Stimulated activated naive B cell treated with anti-CD40 and anti-IgM and Interleukin-4, amounts not matched to agents 10 μg/mL and 1 μg/mL and 100 μg/mL, for 72 hours (primary cell): Measurements from ENCODE around the gene LGR6.

Source experiments
- ATAC-seq, 2 donors: fragments of 150-1000 bp; cut with Tn5 transposase; replicated peaks; 2 replicates each; pipeline ENCODE4 v1.10.0; 2021; ENCODE audit warnings: moderate library complexity in 1 of 2
- DNase-seq: peaks from one replicate; pipeline ENCODE4 v3.0.0; 2021
- H3K27ac Mint-ChIP-seq: one replicate; pipeline ENCODE4 v1.8.0; 2022; ENCODE audit warnings: mild to moderate bottlenecking, mixed read lengths
- H3K27me3 Mint-ChIP-seq, 2 donors: one replicate each; pipeline ENCODE4 v1.8.0; 2022; ENCODE audit warnings: mixed read lengths in 2 of 2
- H3K36me3 Mint-ChIP-seq, 2 donors: one replicate each; pipeline ENCODE4 v1.8.0; 2022; ENCODE audit warnings: mixed read lengths in 2 of 2, mild to moderate bottlenecking in 1 of 2
- H3K4me1 Mint-ChIP-seq, 2 donors: one replicate each; pipeline ENCODE4 v1.8.0; 2022; ENCODE audit warnings: mixed read lengths in 2 of 2, mild to moderate bottlenecking in 1 of 2
- H3K4me3 Mint-ChIP-seq, 2 donors: one replicate each; pipeline ENCODE4 v1.8.0; 2022; ENCODE audit warnings: mild to moderate bottlenecking in 2 of 2, mixed read lengths in 2 of 2, moderate library complexity in 1 of 2
- H3K9me3 Mint-ChIP-seq, 2 donors: one replicate each; pipeline ENCODE4 v1.8.0; 2022; ENCODE audit warnings: mixed read lengths in 2 of 2, mild to moderate bottlenecking in 1 of 2

The LGR6 gene

GRCh38 chr1:202207292-202207691, 13.7 kb downstream of the LGR6 start:
- Mint-ChIP-seq H3K4me1 (no peaks in the 10 kb centered on the region), H3K4me3 (no peak overlapping the region), H3K36me3 (no peaks in the 10 kb centered on the region), H3K27ac (no peak overlapping the region), H3K9me3 (no peaks in the 10 kb centered on the region), H3K27me3 (peaks cover 22 to 34% of the 10 kb centered on the region in 2 donors)
- DNase-seq: no peak
- no peak for ATAC-seq

- peaks cover 33 to 45% of the 10 kb centered on the region in 2 donors for H3K27me3 Mint-ChIP-seq
- DNase-seq (no peak), ATAC-seq (no peak)
- no peaks in the 10 kb centered on the region for H3K36me3 Mint-ChIP-seq
- H3K4me3 Mint-ChIP-seq: no peak overlapping the region
- peaks cover 0 to 2% of the 10 kb centered on the region in 2 donors for H3K4me1 Mint-ChIP-seq
- no peak overlapping the region for H3K27ac Mint-ChIP-seq
- no peaks in the 10 kb centered on the region for H3K9me3 Mint-ChIP-seq
These were observed 14.8 kb downstream of the LGR6 start for GRCh38 chr1:202208351-202208857.

- H3K4me3 Mint-ChIP-seq: no peak overlapping the region
- H3K9me3 Mint-ChIP-seq: no peaks in the 10 kb centered on the region
- H3K4me1 Mint-ChIP-seq: peaks cover 6 to 9% of the 10 kb centered on the region in 2 donors
- peaks cover 49 to 64% of the 10 kb centered on the region in 2 donors for H3K27me3 Mint-ChIP-seq
- ATAC-seq (no peak), DNase-seq (no peak)
- no peak overlapping the region for H3K27ac Mint-ChIP-seq
- no peaks in the 10 kb centered on the region for H3K36me3 Mint-ChIP-seq
These were observed 16.8 kb downstream of the LGR6 start for GRCh38 chr1:202210385-202210784.

- Mint-ChIP-seq H3K4me1 (peaks cover 6 to 9% of the 10 kb centered on the region in 2 donors), H3K27me3 (peaks cover 54 to 69% of the 10 kb centered on the region in 2 donors), H3K27ac (no peak overlapping the region), H3K9me3 (no peaks in the 10 kb centered on the region), H3K4me3 (no peak overlapping the region), H3K36me3 (no peaks in the 10 kb centered on the region)
- DNase-seq (no peak), ATAC-seq (no peak)
These were observed 17.4 kb downstream of the LGR6 start for GRCh38 chr1:202210969-202211368.

DNA sequence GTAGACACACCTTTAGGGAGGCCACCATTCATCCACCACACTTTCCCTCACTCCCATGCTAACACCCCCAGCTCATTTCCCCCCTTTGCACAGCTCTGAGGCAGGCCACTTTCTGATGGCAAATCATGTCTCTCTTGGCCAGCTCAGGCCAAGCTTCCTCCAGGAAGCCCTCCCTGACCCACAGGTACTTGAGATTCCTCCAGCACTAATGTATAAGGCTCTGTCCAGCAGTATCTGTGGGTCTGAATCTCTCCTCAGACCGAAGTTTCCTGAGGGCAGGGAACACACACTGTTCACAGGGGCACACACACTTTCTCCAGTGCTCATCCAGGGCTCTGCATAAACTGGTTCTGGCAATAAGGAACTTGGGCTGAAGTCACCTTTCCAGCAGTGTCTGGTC, 19.2 kb downstream of the LGR6 start:
- Mint-ChIP-seq H3K36me3 (no peaks in the 10 kb centered on the region), H3K27ac (no peak overlapping the region), H3K27me3 (peaks cover 64 to 87% of the 10 kb centered on the region in 2 donors)

GRCh38 chr1:202213361-202214088, 19.9 kb downstream of the LGR6 start:
- Mint-ChIP-seq H3K27me3 (peaks cover 62 to 83% of the 10 kb centered on the region in 2 donors), H3K4me3 (peak overlapping the region; percentile 44 to 50), H3K27ac (no peak overlapping the region)

More for the DNA sequence above, 19.2 kb downstream of the LGR6 start:
- ATAC-seq: no peak
- Mint-ChIP-seq H3K4me3 (no peak overlapping the region), H3K9me3 (no peaks in the 10 kb centered on the region), H3K4me1 (peaks cover 6 to 9% of the 10 kb centered on the region in 2 donors)
- no peak for DNase-seq

DNA sequence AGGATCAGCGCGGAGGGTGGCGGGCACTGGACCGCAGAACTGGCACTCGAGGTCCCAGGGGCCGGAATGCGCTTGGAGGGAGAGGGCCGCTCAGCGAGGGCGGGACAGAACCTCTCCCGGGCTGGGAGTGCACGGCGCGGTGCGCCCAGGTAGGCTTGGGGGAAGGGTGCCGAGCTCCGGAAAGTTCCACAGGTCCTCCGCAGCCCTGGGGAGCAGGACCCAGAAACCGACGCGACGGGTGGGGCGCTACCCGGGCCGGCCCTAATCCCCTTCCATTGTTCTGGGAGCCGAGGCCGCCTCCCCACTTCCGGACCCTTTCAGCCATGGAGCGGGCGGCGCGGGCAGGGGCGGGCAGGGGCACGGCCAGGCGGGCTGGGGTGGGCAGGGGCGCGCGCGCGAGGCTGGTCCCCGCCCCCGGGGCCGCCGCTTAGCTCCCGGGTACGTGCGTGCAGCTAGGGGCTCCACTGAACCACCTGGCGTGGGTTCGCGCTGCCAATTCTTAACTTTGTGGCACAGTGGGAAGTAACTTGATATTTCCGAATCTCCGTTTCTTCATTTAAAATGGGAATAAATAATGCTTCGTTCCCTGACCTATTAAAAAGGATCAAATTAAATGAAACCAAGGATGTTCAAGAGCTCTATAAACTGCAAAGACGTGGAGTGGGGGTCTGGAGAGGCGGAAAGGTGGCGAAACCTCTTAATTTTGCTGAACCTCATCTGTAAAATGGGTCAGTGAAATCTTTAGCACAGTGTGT, 20.7 kb downstream of the LGR6 start:
- no peaks in the 10 kb centered on the region for H3K9me3 Mint-ChIP-seq
- ATAC-seq (peak in 1 of 2 donors; percentile 31), DNase-seq (no peak)
- H3K4me3 Mint-ChIP-seq: peak overlapping the region in 1 of 2 donors; percentile 44
- no peaks in the 10 kb centered on the region for H3K36me3 Mint-ChIP-seq
- H3K27ac Mint-ChIP-seq: no peak overlapping the region
- peaks cover 67 to 83% of the 10 kb centered on the region in 2 donors for H3K27me3 Mint-ChIP-seq
- peaks cover 6 to 9% of the 10 kb centered on the region in 2 donors for H3K4me1 Mint-ChIP-seq

More at GRCh38 chr1:202213361-202214088, 19.9 kb downstream of the LGR6 start:
- Mint-ChIP-seq H3K4me1 (peaks cover 6 to 9% of the 10 kb centered on the region in 2 donors), H3K9me3 (no peaks in the 10 kb centered on the region), H3K36me3 (no peaks in the 10 kb centered on the region)
- DNase-seq (no peak), ATAC-seq (peak in 1 of 2 donors; percentile 29)

GRCh38 chr1:202215472-202216130, 22.0 kb downstream of the LGR6 start:
- Mint-ChIP-seq H3K36me3 (no peaks in the 10 kb centered on the region), H3K27me3 (peaks cover 62 to 78% of the 10 kb centered on the region in 2 donors), H3K4me3 (no peak overlapping the region), H3K4me1 (peaks cover 6 to 9% of the 10 kb centered on the region in 2 donors), H3K9me3 (no peaks in the 10 kb centered on the region), H3K27ac (no peak overlapping the region)
- ATAC-seq: no peak
- DNase-seq: no peak

GRCh38 chr1:202216691-202217090, 23.1 kb downstream of the LGR6 start:
- ATAC-seq (no peak), DNase-seq (no peak)
- Mint-ChIP-seq H3K4me1 (peaks cover 6 to 9% of the 10 kb centered on the region in 2 donors), H3K9me3 (no peaks in the 10 kb centered on the region), H3K27ac (no peak overlapping the region), H3K36me3 (no peaks in the 10 kb centered on the region), H3K4me3 (no peak overlapping the region), H3K27me3 (peaks cover 61 to 78% of the 10 kb centered on the region in 2 donors)

DNA sequence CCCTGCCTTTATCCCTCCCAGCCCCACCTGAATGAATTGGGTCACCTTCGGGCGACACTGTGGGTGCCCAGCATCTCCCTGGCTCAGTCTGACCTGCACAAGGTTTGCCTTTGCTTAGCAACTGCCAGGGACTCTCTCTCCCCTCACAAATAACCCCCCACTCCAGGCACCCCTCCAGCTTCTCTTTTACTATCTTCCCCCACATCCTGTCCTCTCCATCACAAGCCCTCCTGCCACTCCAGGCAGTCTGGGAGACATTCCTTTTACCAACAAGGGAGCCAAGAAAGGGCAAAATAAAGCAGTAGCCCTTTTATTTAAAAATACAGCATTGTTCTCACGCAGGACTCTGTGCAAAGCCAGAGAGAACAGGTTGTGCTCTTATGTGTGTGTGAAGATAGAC, 23.9 kb downstream of the LGR6 start:
- no peaks in the 10 kb centered on the region for H3K9me3 Mint-ChIP-seq
- DNase-seq: no peak
- peaks cover 6 to 9% of the 10 kb centered on the region in 2 donors for H3K4me1 Mint-ChIP-seq
- H3K27ac Mint-ChIP-seq: no peak overlapping the region
- ATAC-seq: no peak
- no peaks in the 10 kb centered on the region for H3K36me3 Mint-ChIP-seq
- peaks cover 57 to 74% of the 10 kb centered on the region in 2 donors for H3K27me3 Mint-ChIP-seq
- no peak overlapping the region for H3K4me3 Mint-ChIP-seq

- H3K36me3 Mint-ChIP-seq: no peaks in the 10 kb centered on the region
- no peak for DNase-seq
- H3K27me3 Mint-ChIP-seq: peaks cover 53 to 70% of the 10 kb centered on the region in 2 donors
- H3K4me3 Mint-ChIP-seq: no peak overlapping the region
- no peaks in the 10 kb centered on the region for H3K9me3 Mint-ChIP-seq
- ATAC-seq: no peak
- no peak overlapping the region for H3K27ac Mint-ChIP-seq
- H3K4me1 Mint-ChIP-seq: peaks cover 6 to 9% of the 10 kb centered on the region in 2 donors
These were observed 24.4 kb downstream of the LGR6 start for GRCh38 chr1:202217951-202218350.

GRCh38 chr1:202220733-202221132, 27.1 kb downstream of the LGR6 start:
- DNase-seq (no peak), ATAC-seq (no peak)
- Mint-ChIP-seq H3K27ac (no peak overlapping the region), H3K36me3 (no peaks in the 10 kb centered on the region), H3K27me3 (peaks cover 34 to 50% of the 10 kb centered on the region in 2 donors), H3K4me1 (no peaks in the 10 kb centered on the region), H3K4me3 (no peak overlapping the region), H3K9me3 (no peaks in the 10 kb centered on the region)

DNA sequence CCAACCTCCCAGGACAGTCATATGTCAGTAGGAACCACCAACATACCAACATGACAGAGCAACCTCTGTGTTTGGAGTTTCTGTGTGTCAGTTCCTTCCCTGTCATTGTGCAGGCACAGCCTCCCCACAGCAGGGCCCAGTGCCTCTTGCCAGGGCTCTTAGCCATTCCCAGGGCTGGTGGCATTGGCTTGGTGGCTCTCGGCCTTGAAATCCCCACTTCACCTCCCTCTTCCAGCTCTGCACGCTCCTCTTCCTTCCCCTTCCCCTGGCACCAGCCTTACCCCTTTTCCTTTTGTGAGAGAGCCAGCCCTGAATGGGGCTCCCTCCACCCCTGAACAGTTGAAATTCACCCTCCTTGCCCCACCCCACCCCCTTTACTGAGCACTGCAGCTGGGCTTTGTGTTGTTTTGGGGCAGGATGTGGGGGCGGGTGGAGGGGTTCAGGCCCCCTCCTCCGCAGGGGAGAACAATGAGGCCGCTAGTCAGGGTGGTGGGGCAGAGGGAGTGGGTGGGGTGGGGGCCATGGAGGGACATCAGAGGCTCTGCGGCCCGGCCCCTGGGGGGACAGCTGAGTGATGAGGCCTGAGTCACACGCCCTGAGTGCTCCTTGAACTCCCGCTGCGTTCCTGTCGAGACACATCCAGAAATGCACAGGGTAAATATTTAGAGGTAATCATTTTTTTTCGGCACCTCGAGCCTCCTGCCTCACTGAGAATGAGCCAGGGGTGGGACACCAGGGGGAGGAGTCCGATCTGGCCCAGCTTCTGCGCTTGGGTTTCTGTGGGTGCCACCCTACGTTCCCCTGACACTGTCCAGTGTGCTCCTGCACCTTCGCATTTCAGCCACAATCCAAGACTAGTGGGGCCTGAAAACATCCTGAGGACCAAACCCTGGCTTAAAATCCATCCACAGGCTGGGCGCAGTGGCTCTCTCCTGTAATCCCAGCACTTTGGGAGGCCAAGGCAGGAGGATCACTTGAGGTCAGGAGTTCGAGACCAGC, 28.6 kb downstream of the LGR6 start:
- peaks cover 33 to 46% of the 10 kb centered on the region in 2 donors for H3K27me3 Mint-ChIP-seq
- H3K27ac Mint-ChIP-seq: no peak overlapping the region
- H3K36me3 Mint-ChIP-seq: no peaks in the 10 kb centered on the region
- ATAC-seq: peak in 1 of 2 donors; percentile 34
- no peaks in the 10 kb centered on the region for H3K9me3 Mint-ChIP-seq
- H3K4me3 Mint-ChIP-seq: no peak overlapping the region
- H3K4me1 Mint-ChIP-seq: no peaks in the 10 kb centered on the region
- no peak for DNase-seq
